PC-9 (cell line): Measurements from ENCODE around the gene TYK2. TPM values are rescaled to one million over a fixed set of nuclear protein-coding genes. Genes with fewer than 3 reads are reported as not detected.
A peak's percentile ranks its signal among the peaks of the same experiment; 100 is the strongest.

Experiments used
- BruUV-seq: library from RNA; stranded (reverse); fragments of 400-500 nt; replicated peaks from 2 replicates; lab custom pipeline; 2021; lab: Mats Ljungman, UMichigan
- CTCF ChIA-PET: fragments of 300-600 bp; sonication (Branson Sonifier 250); formaldehyde crosslinking; loops from one replicate; lab custom pipeline; 2022; ENCODE audit warnings: antibody characterized with exemption; lab: Charles Lee
- POLR2A ChIA-PET: fragments of 300-600 bp; sonication (Branson Sonifier 250); formaldehyde crosslinking; loops from one replicate; lab custom pipeline; 2022; ENCODE audit warnings: antibody characterized with exemption; ENCODE audit not compliant: unreplicated experiment; lab: Charles Lee
- DNase-seq, 2 experiments: peaks; one replicate each; pipeline versions ENCODE4 v3.0.0 to v3.0.0-alpha.2; 2015 to 2022; ENCODE audit warnings: mixed read lengths in 1 of 2
- H2AFZ ChIP-seq: fragments of 200-600 bp; sonication (generic); 2 replicates; pipeline ENCODE4 v1.8.1; 2017; ENCODE audit warnings: antibody characterized with exemption
- H3F3A ChIP-seq: fragments of 200-600 bp; sonication (generic); 2 replicates; pipeline ENCODE4 v1.8.1; 2017; ENCODE audit warnings: antibody characterized with exemption, mild to moderate bottlenecking, low read depth; ENCODE audit not compliant: insufficient read depth
- H3K27ac ChIP-seq: fragments of 200-600 bp; sonication (generic); 2 replicates; pipeline ENCODE4 v1.6.1; 2016; ENCODE audit warnings: mixed run types
- H3K27me3 ChIP-seq: fragments of 200-600 bp; sonication (generic); 2 replicates; pipeline ENCODE4 v1.6.1; 2016; ENCODE audit warnings: low read depth, mixed run types; ENCODE audit not compliant: insufficient read depth
- H3K36me3 ChIP-seq: fragments of 200-600 bp; sonication (generic); 2 replicates; pipeline ENCODE4 v1.6.1; 2016; ENCODE audit warnings: low read depth, mixed run types
- H3K4me1 ChIP-seq: fragments of 200-600 bp; sonication (generic); replicated peaks from 2 replicates; pipeline ENCODE4 v1.6.1; 2016; ENCODE audit warnings: mixed run types; ENCODE audit not compliant: insufficient read depth
- H3K4me2 ChIP-seq: fragments of 200-600 bp; sonication (generic); 2 replicates; pipeline ENCODE4 v1.6.1; 2017; ENCODE audit warnings: mixed run types
- H3K4me3 ChIP-seq: fragments of 200-600 bp; sonication (generic); 2 replicates; pipeline ENCODE4 v1.6.1; 2016; ENCODE audit warnings: mixed run types
- H3K79me2 ChIP-seq: fragments of 200-600 bp; sonication (generic); 2 replicates; pipeline ENCODE4 v1.6.1; 2017; ENCODE audit warnings: low read depth, mixed run types
- H3K9me2 ChIP-seq: fragments of 200-600 bp; sonication (generic); 2 replicates; pipeline ENCODE4 v1.8.1; 2017; ENCODE audit warnings: mild to moderate bottlenecking; ENCODE audit not compliant: insufficient read depth
- H3K9me3 ChIP-seq: fragments of 200-600 bp; sonication (generic); 2 replicates; pipeline ENCODE4 v1.8.1; 2016; ENCODE audit warnings: low read depth; ENCODE audit not compliant: insufficient read depth
- H4K20me1 ChIP-seq: fragments of 200-600 bp; sonication (generic); 2 replicates; pipeline ENCODE4 v1.8.1; 2017; ENCODE audit not compliant: insufficient read depth
- CTCF ChIP-seq: fragments of 200-600 bp; sonication (generic); conservative IDR thresholded peaks from 2 replicates; pipeline ENCODE4 v1.6.1; 2017; ENCODE audit warnings: mixed run types, antibody characterized with exemption, mild to moderate bottlenecking, moderate library complexity
- EZH2 ChIP-seq: fragments of 200-600 bp; sonication (generic); IDR thresholded peaks from 2 replicates; pipeline ENCODE4 v1.8.0; 2017; ENCODE audit warnings: antibody characterized with exemption, low read depth
- intact Hi-C: fragments of 100-400 bp; cut with micrococcal nuclease; formaldehyde crosslinking; loops from one replicate; pipeline ENCODE4 v1.10.0; 2022; ENCODE audit not compliant: unreplicated experiment
- total RNA-seq: library from RNA; stranded (reverse); gene quantifications from 2 replicates; pipeline ENCODE4 v1.2.3, GENCODE V29; 2021

Gene TYK2
- total RNA-seq, 1 experiment from 2014 or later: 102 TPM

DNA sequence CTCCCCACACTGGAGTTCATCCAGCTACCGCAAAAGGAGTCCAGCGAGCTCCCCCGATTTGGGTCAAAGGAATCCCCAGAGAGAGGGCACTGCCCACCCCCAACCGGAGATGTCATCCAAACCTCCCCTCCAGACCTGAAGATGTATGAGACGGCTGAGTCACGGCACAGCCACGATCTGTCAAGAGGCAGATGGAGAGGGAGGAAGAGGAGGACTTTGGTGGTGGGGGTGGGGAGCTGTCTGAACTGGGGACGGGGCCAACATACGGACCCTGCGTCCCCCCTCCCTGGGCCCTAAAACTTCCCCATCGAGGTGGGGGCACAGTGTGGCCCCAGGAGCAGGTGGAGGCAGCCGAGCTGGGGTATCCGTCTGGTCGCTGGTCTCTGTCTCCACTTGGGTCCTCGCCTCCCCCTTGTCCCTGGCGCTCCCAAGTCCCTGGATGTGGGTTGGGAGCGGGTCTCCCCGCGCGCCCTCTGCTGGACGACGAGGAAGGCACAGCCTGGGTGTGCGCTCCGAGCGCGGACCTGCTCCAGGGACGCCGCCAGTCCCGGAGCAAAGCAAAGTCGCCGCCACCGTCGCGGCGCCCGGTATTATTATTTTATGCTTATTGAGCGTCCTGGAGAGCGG, 43.8 kb upstream of the TYK2 start:
- peaks cover 55% of the 10 kb centered on the region for H3K27me3 ChIP-seq
- H3K9me3 ChIP-seq: no peaks in the 10 kb centered on the region
- H3K4me3 ChIP-seq: peak overlapping the region; percentile 56
- ChIA-PET POLR2A (no interaction called here), CTCF (no interaction called here)
- H3K4me2 ChIP-seq: peak overlapping the region; percentile 93
- no peaks in the 10 kb centered on the region for H4K20me1 ChIP-seq
- no peak overlapping the region for H3K27ac ChIP-seq
- intact Hi-C loops: loop anchor here (5.0 kb wide), 1 partner anchor 143 kb away; the partner anchor contains the start of genes CDKN2D and KRI1
- BruUV-seq: no TSS peak
- peaks cover 25% of the 10 kb centered on the region; the same call in 1 of the 2 replicates for H3K4me1 ChIP-seq
- no peaks in the 10 kb centered on the region for H3K36me3 ChIP-seq
- TF ChIP-seq EZH2: no peak
- TF ChIP-seq CTCF: peak; percentile 96
- peak; percentile 70 to 87 for DNase-seq
- peak overlapping the region; percentile 80 for H2AFZ ChIP-seq
- no peaks in the 10 kb centered on the region for H3K9me2 ChIP-seq
- no peaks in the 10 kb centered on the region for H3K79me2 ChIP-seq
- H3F3A ChIP-seq: peaks cover 34% of the 10 kb centered on the region

- H3K27me3 ChIP-seq: peaks cover 55% of the 10 kb centered on the region
- no peak overlapping the region for H3K27ac ChIP-seq
- intact Hi-C loops: loop anchor here (5.0 kb wide), 1 partner anchor 144 kb away; the partner anchor contains the start of genes CDKN2D and KRI1
- H3K9me3 ChIP-seq: no peaks in the 10 kb centered on the region
- H3K9me2 ChIP-seq: no peaks in the 10 kb centered on the region
- DNase-seq: no peak
- no TSS peak for BruUV-seq
- H2AFZ ChIP-seq: no peak overlapping the region
- no peak overlapping the region for H3K4me2 ChIP-seq
- H3K4me1 ChIP-seq: peaks cover 25% of the 10 kb centered on the region; the same call in 1 of the 2 replicates
- H3K4me3 ChIP-seq: no peak overlapping the region
- H3K79me2 ChIP-seq: no peaks in the 10 kb centered on the region
- no peak for TF ChIP-seq CTCF
- ChIA-PET CTCF (interaction anchor here (0.6 kb wide), 1 partner anchor 11 kb away, joined by 6 read pairs; no protein-coding TSS in a partner anchor), POLR2A (no interaction called here)
- H3K36me3 ChIP-seq: no peaks in the 10 kb centered on the region
- peaks cover 42% of the 10 kb centered on the region for H3F3A ChIP-seq
- H4K20me1 ChIP-seq: no peaks in the 10 kb centered on the region
Observed at GRCh38 chr19:10422846-10423245, 42.5 kb upstream of the TYK2 start.

DNA sequence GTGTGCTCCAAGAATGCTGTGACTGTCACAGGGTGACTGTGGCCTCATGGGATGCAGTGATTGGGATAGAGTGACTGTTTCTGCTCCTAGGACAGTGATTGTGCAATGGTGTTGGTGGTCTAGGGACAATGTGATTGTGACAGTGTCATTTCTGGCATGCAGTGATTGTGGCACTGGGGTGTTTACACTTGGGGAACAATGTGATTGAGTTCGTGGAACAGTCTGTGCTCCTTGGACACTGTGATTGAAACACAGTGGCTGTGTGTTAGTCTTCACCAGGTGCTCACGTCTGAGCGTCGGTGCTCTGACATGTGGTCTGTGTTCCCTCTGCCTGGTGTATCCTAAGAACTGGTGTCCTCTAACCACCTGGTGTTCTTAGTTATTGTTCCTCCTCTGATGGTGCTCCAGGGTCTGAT, 41.7 kb upstream of the TYK2 start:
- peaks cover 63% of the 10 kb centered on the region for H3K27me3 ChIP-seq
- no peaks in the 10 kb centered on the region for H3K36me3 ChIP-seq
- H3K9me2 ChIP-seq: no peaks in the 10 kb centered on the region
- DNase-seq: no peak
- no peak overlapping the region for H3K4me2 ChIP-seq
- peaks cover 49% of the 10 kb centered on the region for H3F3A ChIP-seq
- H4K20me1 ChIP-seq: no peaks in the 10 kb centered on the region
- no TSS peak for BruUV-seq
- H3K4me3 ChIP-seq: no peak overlapping the region
- no peak for TF ChIP-seq CTCF
- TF ChIP-seq EZH2: no peak
- H3K27ac ChIP-seq: no peak overlapping the region
- no peaks in the 10 kb centered on the region for H3K9me3 ChIP-seq
- H3K4me1 ChIP-seq: peaks cover 25% of the 10 kb centered on the region; the same call in 1 of the 2 replicates
- H3K79me2 ChIP-seq: no peaks in the 10 kb centered on the region
- intact Hi-C loops: loop anchor here (5.0 kb wide), 1 partner anchor 145 kb away; the partner anchor contains the start of genes CDKN2D and KRI1
- ChIA-PET CTCF (no interaction called here), POLR2A (no interaction called here)
- no peak overlapping the region for H2AFZ ChIP-seq
